Activated naive CD8-positive, alpha-beta T cell (primary cell): ENCODE results near the gene MKNK1.

Source experiments
- H3K27ac Mint-ChIP-seq: one replicate; pipeline ENCODE4 v1.8.0; 2021; ENCODE audit warnings: mixed read lengths
- H3K27me3 Mint-ChIP-seq: one replicate; pipeline ENCODE4 v1.8.0; 2021; ENCODE audit warnings: mixed read lengths
- H3K36me3 Mint-ChIP-seq: one replicate; pipeline ENCODE4 v1.8.0; 2021; ENCODE audit warnings: mixed read lengths
- H3K4me1 Mint-ChIP-seq: one replicate; pipeline ENCODE4 v1.8.0; 2021; ENCODE audit warnings: low read depth, mixed read lengths
- H3K4me3 Mint-ChIP-seq: one replicate; pipeline ENCODE4 v1.8.0; 2021; ENCODE audit warnings: mild to moderate bottlenecking, mixed read lengths
- H3K9me3 Mint-ChIP-seq: one replicate; pipeline ENCODE4 v1.8.0; 2021; ENCODE audit warnings: low read depth, mixed read lengths

The MKNK1 gene

DNA sequence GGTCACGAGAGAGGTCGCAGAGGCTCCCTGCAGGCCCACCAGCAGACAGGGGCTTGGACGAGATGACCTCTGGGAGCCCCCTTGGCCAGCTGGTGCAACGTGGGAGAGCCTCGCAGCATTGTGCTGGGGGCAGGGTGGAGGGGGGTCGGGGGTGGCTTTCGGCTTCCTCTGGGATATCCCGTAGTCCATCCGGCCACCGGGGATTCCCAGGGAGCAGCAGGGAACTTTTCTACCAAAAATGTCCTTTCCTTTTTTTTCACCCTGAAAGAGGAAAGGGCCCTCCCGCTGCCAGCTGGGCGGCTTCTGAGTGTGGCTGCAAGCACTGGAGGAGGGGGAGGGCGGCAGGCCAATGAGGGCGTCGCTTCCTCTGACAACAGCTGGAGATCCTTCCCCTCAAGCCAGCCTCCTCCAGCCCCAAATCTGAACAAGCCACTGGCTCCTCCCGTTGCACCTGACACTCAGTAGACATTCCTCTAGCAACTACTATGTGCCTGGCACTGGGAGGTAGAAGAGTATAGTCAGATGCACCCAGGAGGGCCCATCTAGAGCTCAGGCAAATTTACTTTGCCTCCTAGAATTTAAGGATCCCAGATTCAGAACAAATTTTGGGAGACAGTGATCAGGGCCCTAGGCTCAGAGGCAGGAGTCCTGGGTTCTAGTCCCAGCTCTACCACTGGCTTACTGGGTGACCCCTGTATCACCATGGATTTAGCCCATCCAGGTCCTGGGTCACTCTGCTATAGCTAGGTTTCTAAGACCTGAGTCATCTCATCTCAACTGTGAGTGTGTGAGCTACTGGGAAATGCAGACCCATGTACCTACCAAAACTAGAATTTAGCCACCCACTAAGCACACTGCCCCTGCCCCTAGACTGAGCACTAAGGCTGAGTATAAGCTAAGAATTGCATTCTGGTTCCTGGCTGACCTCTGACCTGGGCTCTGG lies 9.9 kb upstream of the MKNK1 start:
- peaks cover 3% of the 10 kb centered on the region for H3K36me3 Mint-ChIP-seq
- H3K4me1 Mint-ChIP-seq = peaks cover 56% of the 10 kb centered on the region
- H3K4me3 Mint-ChIP-seq = peak overlapping the region; percentile 17
- no peaks in the 10 kb centered on the region for H3K9me3 Mint-ChIP-seq
- peak overlapping the region; percentile 22 for H3K27ac Mint-ChIP-seq
- no peaks in the 10 kb centered on the region for H3K27me3 Mint-ChIP-seq

DNA sequence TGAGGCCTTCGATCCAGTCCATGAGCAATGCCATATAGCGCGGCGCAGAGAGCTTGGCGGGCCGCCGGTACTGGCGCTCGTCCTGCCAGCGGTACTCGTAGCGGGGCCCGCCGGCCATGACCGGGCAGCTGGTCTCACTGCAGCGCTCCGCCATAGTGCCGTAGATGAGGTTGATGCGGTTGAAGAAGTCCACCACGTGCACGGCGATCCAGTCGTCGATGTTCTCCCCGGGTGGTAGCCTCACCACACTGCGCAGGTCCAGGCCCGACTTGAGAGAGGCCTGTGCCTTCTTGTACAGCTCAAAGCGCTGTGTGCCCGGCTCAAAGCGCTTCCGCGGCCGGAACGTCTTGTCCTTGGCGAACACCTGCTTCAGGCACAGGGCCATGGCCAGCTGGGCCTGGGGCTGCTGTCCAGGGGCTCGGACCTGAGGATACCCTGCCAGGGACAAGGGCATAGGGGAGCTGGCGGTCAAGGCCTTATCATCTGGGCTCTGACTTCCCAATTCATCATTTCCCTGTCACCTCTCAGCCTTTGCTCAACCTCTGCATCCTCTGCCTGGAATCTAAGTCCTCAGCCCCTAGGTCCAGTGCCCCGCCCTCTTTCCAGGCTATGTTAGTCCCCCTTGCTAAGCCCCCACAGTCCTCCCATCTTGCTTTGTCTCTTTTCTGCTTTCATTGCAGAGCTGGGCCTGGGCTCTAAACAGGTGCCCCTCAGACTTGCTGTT lies 9.0 kb upstream of the MKNK1 start:
- H3K27ac Mint-ChIP-seq = no peak overlapping the region
- H3K4me1 Mint-ChIP-seq = peaks cover 53% of the 10 kb centered on the region
- peaks cover 3% of the 10 kb centered on the region for H3K36me3 Mint-ChIP-seq
- peak overlapping the region; percentile 14 for H3K4me3 Mint-ChIP-seq
- H3K27me3 Mint-ChIP-seq = no peaks in the 10 kb centered on the region
- H3K9me3 Mint-ChIP-seq = no peaks in the 10 kb centered on the region

DNA sequence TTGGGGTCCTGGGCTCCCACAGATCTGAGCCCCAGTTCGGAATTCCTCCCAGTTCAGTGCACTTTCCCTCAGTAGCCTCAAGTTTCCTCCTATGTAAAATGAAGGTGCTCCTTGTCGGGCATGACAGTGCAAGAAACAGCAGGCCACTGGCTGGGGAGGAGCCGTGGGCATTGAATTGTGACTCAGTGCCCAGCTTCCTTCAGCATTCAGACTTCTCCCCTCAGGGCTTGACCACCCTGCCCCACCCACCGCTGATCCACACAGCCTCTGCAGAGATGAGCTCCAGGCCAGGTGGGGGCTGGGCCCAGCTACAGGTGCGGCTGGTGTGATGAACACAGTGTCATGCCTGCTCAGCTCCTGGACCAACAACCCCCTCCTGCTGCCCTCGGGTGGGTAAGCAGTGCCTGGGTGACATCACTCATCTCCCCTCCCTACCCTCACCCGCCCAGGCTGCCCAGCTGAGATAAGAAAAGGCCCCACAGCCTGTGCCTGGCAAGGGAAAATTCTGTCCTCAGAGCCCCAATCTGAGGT lies 7.7 kb upstream of the MKNK1 start:
- Mint-ChIP-seq H3K27ac (no peak overlapping the region), H3K9me3 (no peaks in the 10 kb centered on the region), H3K4me1 (peaks cover 46% of the 10 kb centered on the region), H3K27me3 (no peaks in the 10 kb centered on the region), H3K36me3 (peaks cover 3% of the 10 kb centered on the region), H3K4me3 (no peak overlapping the region)

DNA sequence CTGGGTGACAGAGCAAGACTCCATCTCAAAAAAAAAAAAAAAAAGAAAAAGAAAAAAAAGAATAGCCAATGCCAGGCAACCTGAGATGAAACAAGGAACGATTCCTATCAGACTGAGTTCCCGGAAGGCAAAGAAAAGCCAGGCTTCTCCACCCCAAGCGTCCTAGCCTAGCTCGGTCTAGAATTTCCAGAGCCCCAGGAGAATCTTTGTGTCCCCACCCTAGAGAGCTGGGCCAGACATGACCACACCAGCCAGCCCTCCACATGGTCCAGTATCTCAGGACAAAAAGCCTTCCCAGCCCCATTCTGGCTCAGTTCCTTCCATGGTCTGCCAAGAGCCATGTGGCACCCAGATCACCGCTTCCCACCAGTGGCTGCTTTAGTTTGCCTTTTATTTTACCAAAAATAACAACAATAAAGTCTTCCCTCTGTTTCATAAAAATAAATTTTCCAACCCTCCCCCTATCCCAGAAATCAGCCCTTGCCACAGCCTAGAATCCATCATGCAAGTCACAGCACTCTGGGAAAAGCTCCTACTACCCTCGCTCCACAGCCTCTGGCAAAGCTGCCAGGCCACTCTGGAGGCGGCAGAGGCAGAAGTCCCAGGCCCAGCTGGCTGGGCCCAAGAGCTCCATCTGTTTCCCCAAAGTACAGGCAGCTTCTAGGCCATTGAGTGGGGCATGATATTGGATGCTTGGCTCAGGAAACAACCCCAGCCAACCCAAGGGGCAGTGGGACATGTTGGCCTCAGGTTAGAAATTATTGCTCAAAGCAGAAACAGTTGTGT lies 3.5 kb upstream of the MKNK1 start:
- Mint-ChIP-seq H3K27me3 (no peaks in the 10 kb centered on the region), H3K9me3 (no peaks in the 10 kb centered on the region), H3K4me3 (no peak overlapping the region), H3K4me1 (peaks cover 49% of the 10 kb centered on the region), H3K27ac (no peak overlapping the region), H3K36me3 (peaks cover 3% of the 10 kb centered on the region)

DNA sequence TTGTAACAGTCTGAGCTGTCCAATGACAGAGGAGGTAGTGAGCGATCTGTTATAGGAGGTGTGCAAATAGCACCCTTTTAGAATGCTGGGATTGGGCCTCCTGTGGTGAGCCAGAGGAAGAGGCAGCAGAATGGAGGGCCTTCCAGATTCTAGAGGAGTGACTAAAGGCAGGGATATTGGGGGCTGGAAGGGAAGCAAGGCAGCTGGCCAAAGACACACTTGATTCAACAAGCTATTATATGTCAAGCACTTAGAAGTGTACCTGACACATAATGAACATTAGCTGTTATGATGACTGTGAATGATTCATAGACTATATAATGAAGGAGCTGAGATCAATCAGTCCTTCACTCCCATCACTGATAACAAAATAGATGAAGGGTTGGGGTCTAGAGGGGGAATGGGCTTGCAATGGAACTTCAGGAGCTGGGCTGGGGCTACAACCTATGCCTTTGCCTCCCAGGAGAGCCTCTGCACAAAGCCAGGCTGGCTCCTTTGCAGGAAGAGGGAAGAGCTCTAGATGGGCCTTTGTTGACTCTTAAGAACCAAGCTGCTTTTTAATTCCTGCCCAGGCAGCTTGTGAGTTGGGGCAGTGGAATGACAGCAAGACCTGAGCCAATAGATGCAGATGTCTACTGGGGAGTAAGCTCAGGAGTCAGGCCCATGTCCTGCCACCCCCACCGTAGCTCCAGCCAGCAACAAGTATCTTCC lies 2.3 kb upstream of the MKNK1 start:
- Mint-ChIP-seq H3K27ac (no peak overlapping the region), H3K4me1 (peaks cover 52% of the 10 kb centered on the region), H3K9me3 (no peaks in the 10 kb centered on the region), H3K36me3 (peaks cover 3% of the 10 kb centered on the region), H3K27me3 (no peaks in the 10 kb centered on the region), H3K4me3 (no peak overlapping the region)

DNA sequence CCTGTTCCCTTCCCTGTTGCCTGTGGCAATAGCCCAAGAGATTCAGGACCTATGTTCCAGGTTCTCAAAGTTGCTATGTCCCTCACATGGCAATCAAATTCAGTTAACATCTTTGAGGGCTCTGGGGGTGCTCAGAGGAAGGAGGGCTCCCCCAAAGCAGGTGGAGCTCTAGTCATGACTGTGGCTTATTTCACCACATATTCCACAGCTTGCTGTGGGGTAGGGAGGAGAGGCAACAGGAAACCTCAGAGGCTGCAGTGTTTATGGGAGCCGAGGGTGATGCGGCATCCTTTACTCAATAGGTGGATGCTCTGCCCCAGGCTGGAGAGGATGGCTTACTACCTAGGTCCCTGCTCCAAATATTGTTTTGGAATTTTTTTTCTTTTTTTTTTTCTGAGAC lies 1.2 kb upstream of the MKNK1 start:
- Mint-ChIP-seq H3K4me3 (peak overlapping the region; percentile 92), H3K36me3 (peaks cover 3% of the 10 kb centered on the region), H3K27me3 (no peaks in the 10 kb centered on the region), H3K9me3 (no peaks in the 10 kb centered on the region), H3K4me1 (peaks cover 53% of the 10 kb centered on the region), H3K27ac (peak overlapping the region; percentile 22)

DNA sequence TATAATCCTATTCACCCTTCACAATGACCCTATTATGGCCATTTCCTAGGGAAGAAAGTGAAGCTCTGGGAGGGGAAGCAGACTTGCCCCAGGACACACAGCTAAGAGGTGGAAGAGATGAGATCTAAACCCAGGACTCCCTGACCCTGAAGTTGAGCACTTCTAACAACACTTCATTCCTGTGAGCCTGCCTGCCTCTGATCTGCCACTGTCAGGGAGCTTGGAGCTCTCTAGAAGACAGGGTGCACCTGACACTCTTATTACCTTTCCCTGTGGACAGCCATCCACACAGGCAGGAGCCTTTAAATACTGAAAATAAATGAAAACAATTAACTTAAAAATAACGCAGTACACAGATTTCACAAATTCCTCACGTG lies 599 bp downstream of the MKNK1 start:
- Mint-ChIP-seq H3K27me3 (no peaks in the 10 kb centered on the region), H3K4me3 (peak overlapping the region; percentile 92), H3K27ac (peak overlapping the region; percentile 64), H3K9me3 (no peaks in the 10 kb centered on the region), H3K36me3 (no peaks in the 10 kb centered on the region), H3K4me1 (peaks cover 66% of the 10 kb centered on the region)

DNA sequence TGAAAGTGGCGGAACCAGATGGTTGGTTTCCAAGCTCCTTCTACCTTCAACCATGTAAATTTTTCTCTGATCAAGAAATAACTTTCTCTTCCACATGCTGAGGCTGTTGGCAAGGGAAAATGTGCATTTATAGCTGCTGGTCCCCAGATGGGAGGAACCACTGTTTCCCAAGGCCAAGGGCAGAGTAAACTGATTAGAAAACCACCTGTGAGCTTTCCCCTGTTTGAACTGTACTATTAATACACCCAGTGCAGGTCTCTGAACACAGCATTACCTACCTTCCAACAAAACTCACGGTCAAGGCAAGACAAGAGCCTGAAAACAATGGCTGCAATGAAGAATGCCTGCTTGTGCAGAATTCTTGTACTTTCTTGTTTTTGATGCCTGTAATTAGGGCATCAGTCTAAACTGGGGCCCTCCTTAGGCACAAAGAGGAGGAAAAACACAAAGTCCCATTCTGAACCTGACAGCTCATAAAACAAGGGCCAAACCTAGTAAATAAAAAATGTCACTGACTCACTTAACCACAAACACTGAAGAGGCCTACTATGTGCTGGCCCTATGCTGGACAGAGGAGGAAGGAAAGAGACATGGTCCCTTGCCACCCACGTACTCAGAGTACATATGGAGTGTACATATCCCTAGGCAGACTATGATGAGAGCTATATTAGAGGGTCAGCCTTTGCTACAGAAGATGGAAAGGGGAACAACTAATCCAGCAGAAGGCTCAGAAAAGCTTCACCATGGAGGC lies 2.6 kb downstream of the MKNK1 start:
- Mint-ChIP-seq H3K27ac (no peak overlapping the region), H3K4me1 (peaks cover 68% of the 10 kb centered on the region), H3K27me3 (no peaks in the 10 kb centered on the region), H3K36me3 (peaks cover 2% of the 10 kb centered on the region), H3K4me3 (peak overlapping the region; percentile 33), H3K9me3 (no peaks in the 10 kb centered on the region)

DNA sequence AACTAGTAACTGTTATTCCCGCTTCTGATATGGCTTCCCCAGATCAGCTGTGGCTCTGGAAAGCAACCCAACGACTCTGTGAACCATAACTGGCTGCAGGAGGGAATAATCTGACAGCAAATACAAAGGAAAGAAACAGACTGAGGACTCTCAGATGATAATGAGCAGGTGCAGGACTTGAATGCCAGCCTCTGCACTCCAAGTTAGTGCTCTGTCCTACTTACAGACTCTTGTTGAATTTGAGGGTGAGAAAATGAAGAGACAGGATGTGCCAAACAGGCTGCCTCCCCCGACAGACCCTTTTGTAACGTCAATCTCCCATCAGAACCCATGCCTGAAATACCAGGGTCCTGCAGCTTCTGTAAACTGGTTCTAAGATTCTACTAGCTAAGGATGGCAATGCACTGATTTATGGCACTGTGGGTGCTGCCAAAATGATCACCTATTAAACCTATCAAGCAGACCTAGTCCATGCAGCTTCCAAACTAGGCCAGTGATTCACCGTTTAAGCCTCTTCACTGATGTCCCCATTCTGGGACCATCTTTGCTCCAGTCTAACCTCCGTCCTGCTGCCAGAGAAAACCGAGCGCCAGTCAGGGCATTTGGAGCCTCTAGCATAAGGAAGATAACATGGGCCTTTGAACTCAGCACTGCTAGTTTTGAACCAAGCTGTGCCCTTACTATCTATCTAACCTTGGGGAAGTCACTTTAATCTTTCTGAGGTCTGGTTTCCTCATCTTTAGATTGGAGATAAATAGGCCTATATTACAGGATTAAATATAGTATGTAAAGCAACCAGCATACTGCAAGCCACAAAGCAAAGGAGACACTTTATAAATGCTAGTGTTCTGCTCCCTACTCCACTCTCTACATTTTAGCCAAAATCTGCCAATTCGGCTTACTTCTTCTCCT lies 4.8 kb downstream of the MKNK1 start:
- Mint-ChIP-seq H3K4me3 (no peak overlapping the region), H3K9me3 (no peaks in the 10 kb centered on the region), H3K27me3 (no peaks in the 10 kb centered on the region), H3K4me1 (peaks cover 65% of the 10 kb centered on the region), H3K27ac (peak overlapping the region; percentile 30), H3K36me3 (peaks cover 2% of the 10 kb centered on the region)

DNA sequence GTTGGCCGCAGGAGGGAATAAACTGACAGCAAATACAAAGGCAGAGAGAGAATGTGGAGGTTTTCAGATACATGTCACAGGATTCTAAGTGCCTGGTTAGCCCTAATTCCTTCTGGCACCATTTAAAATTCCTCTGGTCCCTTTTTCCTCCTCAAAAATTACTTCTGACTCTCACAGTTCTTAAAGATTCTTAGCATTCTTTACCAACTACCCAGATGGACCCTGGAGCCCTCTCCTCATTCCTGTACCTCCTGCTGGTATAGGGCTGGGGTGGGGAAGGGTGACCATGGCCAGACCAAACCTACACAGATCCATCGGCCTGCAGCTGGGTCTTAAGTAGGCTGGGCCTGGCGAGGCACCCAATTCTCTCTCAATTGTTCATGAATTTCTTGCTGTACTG lies 7.2 kb downstream of the MKNK1 start:
- Mint-ChIP-seq H3K27ac (no peak overlapping the region), H3K36me3 (peaks cover 15% of the 10 kb centered on the region), H3K4me3 (no peak overlapping the region), H3K9me3 (no peaks in the 10 kb centered on the region), H3K27me3 (no peaks in the 10 kb centered on the region), H3K4me1 (peaks cover 53% of the 10 kb centered on the region)

DNA sequence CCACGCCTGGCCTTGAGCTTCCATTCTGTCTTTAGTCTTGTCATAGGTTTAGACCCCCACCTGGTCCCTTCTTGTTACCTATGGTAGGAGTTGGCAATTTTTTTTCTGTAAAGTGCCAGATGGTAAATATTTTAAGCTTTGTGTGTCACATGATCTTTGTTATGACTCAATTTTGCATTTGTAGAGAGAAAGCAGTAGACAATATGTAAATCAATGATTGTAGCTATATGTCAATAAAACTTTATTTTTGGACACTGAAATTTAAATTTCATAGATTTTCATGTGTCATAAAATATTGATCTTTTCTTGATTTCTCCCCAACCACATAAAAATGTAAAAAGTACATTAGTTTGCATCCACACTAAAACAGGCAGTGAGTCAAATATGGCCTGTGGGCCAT lies 8.0 kb downstream of the MKNK1 start:
- H3K27ac Mint-ChIP-seq = no peak overlapping the region
- H3K9me3 Mint-ChIP-seq = no peaks in the 10 kb centered on the region
- H3K36me3 Mint-ChIP-seq = peaks cover 16% of the 10 kb centered on the region
- no peak overlapping the region for H3K4me3 Mint-ChIP-seq
- H3K4me1 Mint-ChIP-seq = peaks cover 46% of the 10 kb centered on the region
- H3K27me3 Mint-ChIP-seq = no peaks in the 10 kb centered on the region

DNA sequence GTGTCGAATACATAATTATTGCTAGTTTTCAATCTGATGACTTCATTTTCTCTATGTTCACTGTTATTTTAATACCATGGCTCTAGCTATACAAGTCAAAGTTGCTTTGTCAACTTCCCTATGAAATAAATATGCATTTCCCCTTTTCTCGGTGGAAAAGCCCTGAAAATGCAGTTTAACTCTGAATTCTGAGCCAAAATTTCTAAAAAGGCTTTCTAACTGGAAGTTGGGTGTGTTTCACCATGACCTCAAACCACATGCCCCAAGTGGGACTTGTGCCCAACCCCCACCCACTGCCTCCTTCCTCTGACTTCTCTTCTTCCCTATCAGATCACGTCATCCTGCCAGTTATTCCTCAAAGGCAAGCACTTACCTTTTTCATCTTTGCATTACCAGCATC lies 8.9 kb downstream of the MKNK1 start:
- Mint-ChIP-seq H3K9me3 (no peaks in the 10 kb centered on the region), H3K27ac (peak overlapping the region; percentile 61), H3K36me3 (peaks cover 20% of the 10 kb centered on the region), H3K27me3 (no peaks in the 10 kb centered on the region), H3K4me1 (peaks cover 39% of the 10 kb centered on the region), H3K4me3 (no peak overlapping the region)

DNA sequence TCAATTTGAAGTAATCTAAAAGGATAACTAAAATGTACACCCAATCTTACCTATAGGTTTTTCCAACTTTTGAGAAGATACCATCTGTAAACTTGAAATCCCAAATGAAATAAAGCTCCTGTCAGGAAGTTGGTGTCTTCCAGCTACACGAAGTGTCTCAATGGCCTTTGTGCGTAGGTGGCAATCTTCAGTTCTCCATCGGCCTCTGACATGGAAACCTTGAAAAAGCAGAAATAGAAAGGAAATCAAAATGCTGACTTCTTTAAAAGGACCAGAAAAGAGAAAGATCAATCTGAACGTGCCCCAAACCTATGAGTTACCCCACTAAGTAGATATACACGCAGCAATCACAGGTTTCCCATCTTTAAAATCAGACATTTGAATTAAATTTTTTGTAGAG lies 10.0 kb downstream of the MKNK1 start:
- Mint-ChIP-seq H3K36me3 (peaks cover 27% of the 10 kb centered on the region), H3K4me1 (peaks cover 28% of the 10 kb centered on the region), H3K4me3 (no peak overlapping the region), H3K27me3 (no peaks in the 10 kb centered on the region), H3K27ac (no peak overlapping the region), H3K9me3 (no peaks in the 10 kb centered on the region)
